ENCODE data around the gene HNRNPLL. TPM values are rescaled to one million over a fixed set of nuclear protein-coding genes. Genes with fewer than 3 reads are reported as not detected.

The HNRNPLL gene
- total RNA-seq, 1 donor from 2014 or later, result 55.9 TPM

DNA sequence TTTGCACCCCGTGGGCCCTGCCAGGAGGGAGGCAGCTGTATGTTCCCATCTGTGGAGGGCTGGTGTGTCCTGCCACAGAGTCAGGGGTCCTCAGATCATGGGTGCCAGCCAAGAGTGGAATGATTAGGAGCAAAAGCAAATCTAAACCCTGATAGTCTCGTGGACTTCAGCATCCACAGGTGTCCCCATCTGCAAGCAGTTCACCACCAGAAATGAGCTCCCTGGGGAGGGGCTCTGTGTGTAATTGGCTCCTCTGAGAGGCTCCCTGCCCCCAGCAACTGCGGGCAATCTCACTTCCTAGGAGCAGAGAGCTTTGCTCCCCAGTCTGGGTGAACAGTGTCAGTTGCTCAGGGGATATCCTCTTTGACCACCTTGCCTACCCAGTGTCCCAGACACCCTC, 78.1 kb downstream of the HNRNPLL start:
- Histone ChIP-seq H3K4me3 (ENCODE audit: insufficient read depth, low read depth, low read length) (no peak overlapping the region), H3K27ac (ENCODE audit: low read depth, low read length) (no peak overlapping the region), H3K36me3 (ENCODE audit: insufficient read depth, low read length) (no peaks in the 10 kb centered on the region), H2AFZ (ENCODE audit: low read depth, low read length) (no peak overlapping the region), H3K27me3 (ENCODE audit: insufficient read depth, low read length) (peaks cover 7% of the 10 kb centered on the region), H3K9ac (ENCODE audit: low read length) (no peak overlapping the region), H3K4me2 (ENCODE audit: low read length) (no peak overlapping the region), H3K79me2 (ENCODE audit: insufficient read depth, low read length) (no peaks in the 10 kb centered on the region), H4K20me1 (ENCODE audit: insufficient read depth, low read length) (no peaks in the 10 kb centered on the region), H3K4me1 (ENCODE audit: insufficient read depth, low read length) (peaks cover 3% of the 10 kb centered on the region), H3K9me3 (ENCODE audit: insufficient read depth, low read depth, low read length) (no peaks in the 10 kb centered on the region)
- H3K36me3 Mint-ChIP-seq (ENCODE audit: low read depth, unreplicated experiment), result no peaks in the 10 kb centered on the region
- no peak for DNase-seq (ENCODE audit: low read depth)
- no peak for FAIRE-seq
- peaks cover 16% of the 10 kb centered on the region for H3K27me3 Mint-ChIP-seq (ENCODE audit: low read depth, unreplicated experiment)
- H3K9me3 Mint-ChIP-seq (ENCODE audit: unreplicated experiment), result no peaks in the 10 kb centered on the region
- H3K27ac Mint-ChIP-seq (ENCODE audit: unreplicated experiment), result no peak overlapping the region
- no peaks in the 10 kb centered on the region for H3K4me1 Mint-ChIP-seq (ENCODE audit: low read depth, unreplicated experiment)
- H3K4me3 Mint-ChIP-seq (ENCODE audit: unreplicated experiment), result no peak overlapping the region
- TF ChIP-seq, protein P1, sequence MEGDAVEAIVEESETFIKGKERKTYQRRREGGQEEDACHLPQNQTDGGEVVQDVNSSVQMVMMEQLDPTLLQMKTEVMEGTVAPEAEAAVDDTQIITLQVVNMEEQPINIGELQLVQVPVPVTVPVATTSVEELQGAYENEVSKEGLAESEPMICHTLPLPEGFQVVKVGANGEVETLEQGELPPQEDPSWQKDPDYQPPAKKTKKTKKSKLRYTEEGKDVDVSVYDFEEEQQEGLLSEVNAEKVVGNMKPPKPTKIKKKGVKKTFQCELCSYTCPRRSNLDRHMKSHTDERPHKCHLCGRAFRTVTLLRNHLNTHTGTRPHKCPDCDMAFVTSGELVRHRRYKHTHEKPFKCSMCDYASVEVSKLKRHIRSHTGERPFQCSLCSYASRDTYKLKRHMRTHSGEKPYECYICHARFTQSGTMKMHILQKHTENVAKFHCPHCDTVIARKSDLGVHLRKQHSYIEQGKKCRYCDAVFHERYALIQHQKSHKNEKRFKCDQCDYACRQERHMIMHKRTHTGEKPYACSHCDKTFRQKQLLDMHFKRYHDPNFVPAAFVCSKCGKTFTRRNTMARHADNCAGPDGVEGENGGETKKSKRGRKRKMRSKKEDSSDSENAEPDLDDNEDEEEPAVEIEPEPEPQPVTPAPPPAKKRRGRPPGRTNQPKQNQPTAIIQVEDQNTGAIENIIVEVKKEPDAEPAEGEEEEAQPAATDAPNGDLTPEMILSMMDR (IDR thresholded peaks at IDR 0.05; ENCODE audit: insufficient read depth, low read depth, low read length), result no peak
- TF ChIP-seq EZH2 (IDR thresholded peaks at IDR 0.05; ENCODE audit: insufficient read depth, low read length), result no peak

DNA sequence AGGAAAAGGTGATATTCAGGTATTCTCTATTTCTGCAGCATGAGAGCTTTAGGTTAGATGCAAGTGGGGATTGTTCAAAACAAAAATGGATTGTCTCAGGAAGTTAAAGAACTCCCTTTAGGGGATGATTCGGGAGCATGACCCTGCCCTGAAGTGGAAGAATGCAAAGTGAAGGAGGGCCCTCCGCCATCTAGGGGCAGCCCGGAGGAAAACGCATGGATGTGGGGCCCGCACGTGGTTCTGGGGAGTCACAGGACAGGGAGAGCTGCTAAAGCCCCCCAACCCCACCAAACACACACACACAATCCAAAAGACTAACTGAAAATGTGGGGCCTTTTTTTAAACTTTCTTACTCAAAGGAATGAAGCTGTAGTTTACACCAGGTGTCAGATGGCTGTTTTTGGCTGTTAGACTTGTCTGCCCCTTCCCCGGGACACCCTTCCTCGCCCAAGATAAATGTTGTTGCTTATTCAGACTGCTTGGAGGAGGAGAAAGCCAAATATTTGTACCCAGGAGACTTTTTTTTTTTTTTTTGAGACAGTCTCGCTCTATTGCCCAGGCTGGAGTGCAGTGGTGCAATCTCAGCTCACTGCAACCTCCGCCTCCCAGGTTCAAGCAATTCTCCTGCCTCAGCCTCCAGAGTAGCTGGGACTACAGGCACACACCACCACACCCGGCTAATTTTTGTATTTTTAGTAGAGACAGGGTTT, 78.8 kb downstream of the HNRNPLL start:
- DNase-seq (ENCODE audit: low read depth), result no peak
- Histone ChIP-seq H3K4me3 (ENCODE audit: insufficient read depth, low read depth, low read length) (no peak overlapping the region), H3K27ac (ENCODE audit: low read depth, low read length) (no peak overlapping the region), H3K79me2 (ENCODE audit: insufficient read depth, low read length) (no peaks in the 10 kb centered on the region), H3K4me2 (ENCODE audit: low read length) (no peak overlapping the region), H3K9me3 (ENCODE audit: insufficient read depth, low read depth, low read length) (no peaks in the 10 kb centered on the region), H2AFZ (ENCODE audit: low read depth, low read length) (no peak overlapping the region), H3K27me3 (ENCODE audit: insufficient read depth, low read length) (peaks cover 11% of the 10 kb centered on the region), H3K4me1 (ENCODE audit: insufficient read depth, low read length) (peaks cover 3% of the 10 kb centered on the region), H3K9ac (ENCODE audit: low read length) (no peak overlapping the region), H3K36me3 (ENCODE audit: insufficient read depth, low read length) (no peaks in the 10 kb centered on the region), H4K20me1 (ENCODE audit: insufficient read depth, low read length) (no peaks in the 10 kb centered on the region)
- Mint-ChIP-seq H3K36me3 (ENCODE audit: low read depth, unreplicated experiment) (no peaks in the 10 kb centered on the region), H3K4me1 (ENCODE audit: low read depth, unreplicated experiment) (no peaks in the 10 kb centered on the region), H3K27ac (ENCODE audit: unreplicated experiment) (no peak overlapping the region), H3K4me3 (ENCODE audit: unreplicated experiment) (no peak overlapping the region), H3K9me3 (ENCODE audit: unreplicated experiment) (no peaks in the 10 kb centered on the region), H3K27me3 (ENCODE audit: low read depth, unreplicated experiment) (peaks cover 19% of the 10 kb centered on the region)
- FAIRE-seq, result no peak
- TF ChIP-seq EZH2 (IDR thresholded peaks at IDR 0.05; ENCODE audit: insufficient read depth, low read length), result no peak
- TF ChIP-seq, protein P1 (IDR thresholded peaks at IDR 0.05; ENCODE audit: insufficient read depth, low read depth, low read length), result no peak

DNA sequence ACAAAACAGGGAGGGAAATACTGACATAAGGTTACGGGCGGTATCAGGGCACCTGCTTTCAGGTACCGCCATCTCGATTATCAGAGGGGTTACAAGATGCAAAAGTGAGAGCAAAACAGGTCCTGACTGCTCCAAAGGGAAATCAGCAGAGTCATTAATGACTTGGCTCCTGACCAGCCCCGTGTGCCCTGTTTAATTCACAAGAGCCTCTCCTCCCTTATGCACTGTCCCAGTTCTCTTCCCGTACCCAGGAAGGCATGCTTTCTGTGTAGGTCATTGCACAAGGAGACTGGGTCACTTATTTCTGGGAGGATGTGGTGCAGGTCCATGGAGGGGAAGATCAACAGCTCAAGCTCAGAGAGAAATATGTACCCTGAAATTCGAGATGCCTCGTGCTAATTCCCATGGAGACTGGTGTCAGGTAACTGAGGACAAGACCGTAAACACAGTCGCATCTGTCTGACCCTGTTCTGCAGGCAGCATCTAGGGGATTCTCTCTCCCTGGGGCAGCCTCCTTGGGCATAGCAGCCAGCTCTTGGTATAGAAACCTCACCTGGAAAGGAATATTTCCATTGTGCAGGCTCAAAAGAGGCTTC, 79.9 kb downstream of the HNRNPLL start:
- H3K27ac Mint-ChIP-seq (ENCODE audit: unreplicated experiment), result no peak overlapping the region
- DNase-seq (ENCODE audit: low read depth) (no peak), FAIRE-seq (no peak)
- H3K9me3 Mint-ChIP-seq (ENCODE audit: unreplicated experiment), result no peaks in the 10 kb centered on the region
- Histone ChIP-seq H3K4me3 (ENCODE audit: insufficient read depth, low read depth, low read length) (no peak overlapping the region), H4K20me1 (ENCODE audit: insufficient read depth, low read length) (no peaks in the 10 kb centered on the region), H3K79me2 (ENCODE audit: insufficient read depth, low read length) (no peaks in the 10 kb centered on the region), H3K4me1 (ENCODE audit: insufficient read depth, low read length) (no peaks in the 10 kb centered on the region), H3K36me3 (ENCODE audit: insufficient read depth, low read length) (no peaks in the 10 kb centered on the region), H3K9ac (ENCODE audit: low read length) (no peak overlapping the region), H3K27me3 (ENCODE audit: insufficient read depth, low read length) (peaks cover 12% of the 10 kb centered on the region), H3K27ac (ENCODE audit: low read depth, low read length) (no peak overlapping the region), H2AFZ (ENCODE audit: low read depth, low read length) (no peak overlapping the region), H3K9me3 (ENCODE audit: insufficient read depth, low read depth, low read length) (no peaks in the 10 kb centered on the region), H3K4me2 (ENCODE audit: low read length) (no peak overlapping the region)
- H3K36me3 Mint-ChIP-seq (ENCODE audit: low read depth, unreplicated experiment), result no peaks in the 10 kb centered on the region
- no peaks in the 10 kb centered on the region for H3K4me1 Mint-ChIP-seq (ENCODE audit: low read depth, unreplicated experiment)
- TF ChIP-seq, protein P1 (IDR thresholded peaks at IDR 0.05; ENCODE audit: insufficient read depth, low read depth, low read length), result no peak
- H3K4me3 Mint-ChIP-seq (ENCODE audit: unreplicated experiment), result no peak overlapping the region
- H3K27me3 Mint-ChIP-seq (ENCODE audit: low read depth, unreplicated experiment), result peaks cover 19% of the 10 kb centered on the region

Data from astrocyte (in vitro differentiated cells and primary cell).